UCSD-AML1 (cell line): Measurements from ENCODE around the gene UMODL1.

Experiments
- DNase-seq: peaks from one replicate; lab custom pipeline; 2025; ENCODE audit not compliant: unreplicated experiment; lab: John Stamatoyannopoulos, UW

UMODL1 gene

DNA sequence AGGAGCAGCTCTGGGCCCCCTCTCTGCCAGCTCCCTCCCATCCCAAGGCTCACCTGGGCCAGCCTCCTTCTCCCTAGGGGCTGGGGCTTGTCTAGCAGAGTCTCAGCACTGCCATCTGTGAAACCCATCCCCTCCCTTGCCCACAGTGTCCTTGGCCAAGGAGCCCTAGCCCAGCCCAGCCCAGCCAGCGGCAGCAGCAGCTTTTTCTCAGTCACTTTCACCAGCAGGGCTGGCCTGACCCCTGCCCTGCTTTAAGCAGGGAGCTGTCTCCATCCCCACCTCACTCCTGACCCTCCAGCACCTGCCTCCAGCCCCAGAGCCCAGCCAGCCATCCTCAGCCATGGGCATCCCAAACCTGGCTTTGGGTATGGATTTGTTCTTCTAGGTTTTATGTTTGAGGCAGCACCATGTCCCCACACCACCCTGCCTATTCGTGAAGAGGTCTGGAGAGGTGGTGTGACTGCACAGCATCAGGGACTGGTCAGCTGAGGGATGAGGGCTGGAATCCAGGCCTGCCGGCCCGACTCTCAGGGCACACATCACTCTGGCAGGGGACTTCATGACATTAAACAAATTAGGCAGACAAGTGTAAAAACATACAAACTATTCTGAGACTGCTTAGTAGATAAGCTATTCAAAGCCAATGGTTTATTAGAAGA lies 111.7 kb downstream of the UMODL1 start:
- DNase-seq = no peak

DNA sequence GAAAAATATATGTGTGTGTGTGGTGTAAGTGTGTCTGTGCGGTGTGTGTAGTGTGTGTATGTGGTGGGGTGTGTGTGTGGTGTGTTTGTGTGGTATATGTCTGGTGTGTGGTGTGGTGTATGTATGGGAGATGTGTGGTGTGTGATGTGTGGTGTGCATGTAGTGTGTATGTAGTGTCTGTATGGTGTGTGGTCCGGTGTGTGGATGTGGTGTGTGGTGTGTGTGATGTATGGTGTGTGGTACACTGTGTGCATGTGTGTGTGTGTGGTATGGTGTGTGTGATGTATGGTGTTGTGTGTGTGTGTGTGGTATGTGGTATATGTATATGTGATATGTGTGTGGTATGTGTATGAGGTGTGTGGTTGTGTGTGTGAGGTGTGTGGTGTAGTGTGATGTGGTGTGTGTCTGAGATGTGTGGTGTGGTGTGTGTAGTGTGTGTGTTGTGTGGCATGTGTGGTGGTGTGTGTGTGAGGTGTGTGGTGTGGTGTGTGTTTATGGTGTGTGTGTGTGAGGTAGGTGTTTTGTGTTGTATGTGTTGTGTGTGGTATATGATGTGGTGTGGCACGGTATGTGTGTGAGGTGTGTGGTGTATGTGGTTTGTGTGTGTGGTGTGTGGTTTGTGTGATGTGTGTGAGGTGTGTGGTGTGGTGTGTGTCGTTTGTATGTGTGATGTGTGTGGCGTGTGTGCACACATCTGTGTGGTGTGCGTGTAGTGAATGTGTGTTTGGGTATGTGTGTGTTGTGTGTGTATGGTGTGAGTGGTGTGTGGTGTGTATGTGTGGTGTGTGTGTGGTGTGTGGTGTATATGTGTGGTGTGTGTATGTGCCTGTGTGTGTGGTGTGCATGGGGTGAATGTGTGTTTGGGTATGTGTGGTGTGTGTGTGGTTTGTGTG lies 112.5 kb downstream of the UMODL1 start:
- no peak for DNase-seq

DNA sequence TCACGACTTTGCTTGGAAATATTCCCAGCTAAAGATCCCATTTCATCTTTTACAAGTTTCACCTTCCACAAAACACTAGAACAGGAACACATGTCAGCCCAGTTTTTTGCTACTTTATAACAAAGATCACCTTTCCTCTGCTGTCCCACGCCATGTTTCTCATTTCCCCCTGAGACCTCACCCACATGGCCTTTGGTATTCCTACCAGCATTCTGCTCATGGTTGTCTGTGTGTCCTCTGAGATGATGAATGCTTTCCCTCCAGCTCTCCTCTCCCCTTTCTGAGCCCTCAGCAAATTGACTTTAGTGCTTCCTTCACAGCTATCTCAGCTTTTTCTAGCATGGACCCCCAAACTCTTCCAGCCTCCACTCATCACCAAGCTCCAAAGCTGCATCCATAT lies 115.5 kb downstream of the UMODL1 start:
- no peak for DNase-seq

DNA sequence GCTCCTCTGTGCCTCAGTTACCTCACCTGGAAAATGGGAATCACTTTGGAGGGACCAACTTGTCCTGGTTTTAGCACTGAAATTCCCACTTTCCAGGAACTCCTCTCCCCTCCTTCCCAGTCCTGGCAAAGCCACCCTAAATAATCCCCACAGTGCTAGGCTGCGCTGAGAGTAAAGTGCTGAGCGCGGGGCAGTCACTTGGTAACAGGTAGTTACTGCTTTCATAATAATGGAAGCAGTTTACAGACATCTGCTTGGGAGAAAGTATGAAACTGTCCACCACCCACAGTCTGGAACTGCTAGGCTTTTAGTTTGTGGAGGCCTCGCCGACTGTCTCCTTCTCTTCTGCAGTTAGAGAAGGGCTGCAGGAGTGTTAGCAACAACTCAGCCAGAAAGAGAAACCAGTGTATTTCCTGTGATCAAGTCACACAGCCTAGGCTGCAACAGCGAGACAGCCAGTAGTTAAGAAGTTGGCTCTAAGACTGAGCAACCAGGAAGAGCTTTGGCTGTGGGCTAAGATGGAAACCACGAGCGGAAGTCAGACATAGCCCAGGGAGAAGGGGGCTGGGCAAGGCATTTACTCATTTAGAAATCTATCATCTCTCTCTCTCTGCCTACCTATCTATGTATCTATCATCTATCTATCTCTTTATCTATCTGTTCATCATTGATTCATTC lies 117.0 kb downstream of the UMODL1 start:
- DNase-seq = peak; percentile 73

DNA sequence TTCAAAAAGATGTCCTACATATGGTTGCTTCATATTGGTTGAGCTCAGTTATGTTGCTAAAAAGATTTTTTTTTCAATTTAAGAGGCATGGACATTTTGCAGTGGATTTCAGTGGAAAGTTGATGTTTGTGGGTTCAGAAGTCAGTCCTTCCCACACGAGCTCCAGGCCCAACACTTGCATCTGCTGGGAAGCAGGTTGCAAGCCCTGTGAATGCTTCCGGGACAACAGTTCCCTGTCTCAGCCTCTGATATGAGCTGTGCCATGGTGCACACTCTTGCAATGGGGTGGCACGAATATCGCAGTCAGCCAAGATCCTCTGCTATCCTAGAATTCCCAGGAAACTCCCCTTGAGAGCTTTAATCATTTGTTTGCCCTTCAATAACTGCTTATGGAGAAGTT lies 117.5 kb downstream of the UMODL1 start:
- DNase-seq = no peak

DNA sequence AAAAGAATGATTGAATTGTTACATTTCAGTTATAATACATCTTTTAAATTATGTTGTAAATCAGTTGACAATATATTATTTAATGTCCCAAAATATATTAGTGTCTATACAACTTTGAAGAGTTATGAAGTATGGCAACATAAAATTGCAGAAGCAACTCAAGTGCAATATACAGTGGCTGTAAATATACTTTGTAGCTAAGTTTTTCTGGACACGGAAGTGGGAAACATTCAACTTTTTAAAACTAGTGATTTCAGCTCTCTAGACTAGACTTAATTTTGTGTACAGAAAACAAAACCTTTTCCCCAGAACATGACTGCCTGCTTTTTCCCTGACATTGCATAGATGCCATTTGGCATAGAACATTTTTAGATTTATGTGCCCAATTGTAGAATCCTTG lies 118.3 kb downstream of the UMODL1 start:
- no peak for DNase-seq

DNA sequence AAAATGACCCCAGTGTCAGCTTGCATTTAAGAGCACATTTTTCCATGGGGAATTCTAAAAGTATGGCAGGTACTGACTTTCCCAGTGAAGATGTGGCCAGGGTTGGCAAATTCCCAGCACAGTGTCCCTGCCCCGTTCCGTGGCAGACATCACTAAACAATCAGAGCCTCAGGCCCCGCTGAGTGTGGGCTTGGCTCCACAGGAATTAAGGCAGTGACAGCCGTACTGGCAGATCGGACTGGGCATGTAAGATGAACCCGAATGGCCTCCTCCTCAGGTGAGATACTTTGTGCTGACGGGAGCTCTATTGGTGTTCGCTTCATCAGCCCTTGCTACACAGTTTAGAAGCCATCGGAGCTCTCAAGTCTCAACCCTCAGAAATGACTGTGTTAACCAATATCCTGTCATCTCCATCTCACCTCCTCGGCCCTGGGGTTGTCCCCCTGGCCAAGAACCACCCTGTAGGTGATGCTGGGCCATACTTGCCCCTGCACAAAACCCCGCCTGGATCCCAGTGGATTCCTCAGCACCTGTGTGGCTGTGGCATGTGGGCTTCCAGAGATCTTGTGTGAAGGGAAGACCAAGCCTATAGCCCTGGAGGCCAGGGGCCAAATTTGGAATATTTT lies 118.9 kb downstream of the UMODL1 start:
- no peak for DNase-seq

DNA sequence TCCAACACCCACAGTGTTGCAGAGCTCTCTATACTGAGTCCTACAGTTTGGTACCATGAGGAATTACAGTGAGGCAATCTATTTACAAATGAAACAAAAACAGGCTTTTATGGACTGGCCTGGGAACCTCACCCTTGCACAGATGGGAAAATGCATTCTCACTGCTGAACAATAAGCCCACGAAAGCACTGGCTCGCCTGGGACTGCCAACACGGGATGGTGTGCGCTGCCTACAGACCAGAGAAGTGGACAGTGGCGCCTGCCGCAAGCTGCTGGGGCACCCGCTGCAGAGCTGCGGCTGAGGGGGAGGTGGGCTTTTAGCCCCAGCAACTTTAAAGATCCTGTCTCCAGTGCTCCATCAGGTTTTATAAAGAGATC lies 119.4 kb downstream of the UMODL1 start:
- no peak for DNase-seq

DNA sequence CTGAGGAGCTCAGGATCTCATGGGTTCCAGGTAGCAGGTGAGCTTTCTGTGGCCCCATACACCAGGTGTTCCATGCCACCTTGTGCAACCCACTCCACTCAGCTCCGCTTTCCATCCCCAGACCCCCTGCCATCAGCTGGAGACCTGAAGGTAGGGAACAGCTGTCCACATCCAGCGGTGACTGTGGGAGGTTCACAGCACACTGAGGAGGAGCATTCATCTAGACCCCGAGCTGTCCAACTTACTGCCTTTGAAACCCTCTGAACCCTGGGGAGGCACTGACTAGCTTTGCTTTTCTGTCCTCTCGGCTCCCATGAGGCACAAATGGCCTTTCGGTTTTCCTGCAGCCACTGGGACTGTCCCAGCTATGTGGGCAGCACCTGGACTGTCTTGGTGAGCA lies 119.9 kb downstream of the UMODL1 start:
- no peak for DNase-seq

DNA sequence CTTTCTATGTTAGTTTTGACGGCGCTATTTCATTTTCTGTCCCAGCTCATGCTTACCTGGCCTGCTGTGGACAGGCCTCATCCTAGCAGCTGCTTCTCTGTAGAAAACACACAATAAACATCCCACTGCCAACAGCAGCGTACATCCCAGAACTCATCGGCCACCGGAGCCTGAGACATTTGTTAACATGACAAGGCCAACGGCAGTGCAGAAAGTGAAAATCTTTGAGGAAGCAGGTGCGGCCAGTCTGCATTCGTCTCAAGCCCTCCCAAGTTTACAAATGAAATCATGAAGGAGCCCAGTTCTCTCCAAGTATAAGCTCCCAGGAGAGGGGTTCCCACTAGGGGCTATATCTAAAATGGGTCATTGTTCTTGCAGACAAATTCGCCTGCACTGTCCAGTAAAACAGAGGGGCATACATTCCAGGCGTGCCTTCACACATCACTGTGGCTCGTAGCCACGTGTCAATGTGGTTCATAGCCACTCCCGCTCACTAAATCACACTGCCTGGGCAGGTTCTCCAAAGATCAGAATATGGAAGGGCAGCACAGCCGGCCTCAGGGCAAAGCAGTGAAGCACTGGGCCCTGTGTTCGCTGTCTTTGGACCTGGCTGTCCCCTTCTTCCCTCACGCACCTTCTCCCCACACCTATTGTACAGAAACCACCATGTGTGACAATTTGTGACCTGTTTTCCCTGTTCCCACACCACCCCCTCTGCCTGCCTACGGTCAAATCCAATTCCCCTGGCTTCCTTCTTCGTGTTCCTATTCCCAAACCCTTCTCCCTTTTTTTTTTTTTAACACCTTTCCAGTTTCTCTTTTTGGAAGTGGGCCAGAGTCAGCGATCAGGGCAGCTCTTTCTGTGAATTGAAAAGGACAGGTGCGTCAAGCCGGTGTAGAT lies 120.8 kb downstream of the UMODL1 start:
- DNase-seq = no peak
